Testis (tissue), 2 donors: ENCODE results near the gene HAAO.

Experiments used
- CTCF ChIP-seq, 3 experiments: fragments of 450-650 bp in 2 of 3; fragments of 200-600 bp in 1 of 3; sonication (generic) in 1 of 3; IDR thresholded peaks; one replicate each; pipeline ENCODE4 v1.5.1; 2016 to 2019; ENCODE audit warnings: antibody characterized with exemption in 3 of 3, mild to moderate bottlenecking in 2 of 3, moderate library complexity in 1 of 3
- POLR2A ChIP-seq: fragments of 450-650 bp; IDR thresholded peaks from one replicate; pipeline ENCODE4 v1.6.1; 2017; ENCODE audit warnings: antibody characterized with exemption, mild to moderate bottlenecking, moderate library complexity

GRCh38 chr2:42834161-42834560 is 41.8 kb upstream of the HAAO start:
- TF ChIP-seq POLR2A (no peak), CTCF (IDR thresholded peaks at IDR 0.05) (no peak)
